ENCODE results near the gene LRRC38. TPM values are rescaled to one million over a fixed set of nuclear protein-coding genes. Genes with fewer than 3 reads are reported as not detected.

The LRRC38 gene
- total RNA-seq, 2 experiments from 2014 or later, result not detected

DNA sequence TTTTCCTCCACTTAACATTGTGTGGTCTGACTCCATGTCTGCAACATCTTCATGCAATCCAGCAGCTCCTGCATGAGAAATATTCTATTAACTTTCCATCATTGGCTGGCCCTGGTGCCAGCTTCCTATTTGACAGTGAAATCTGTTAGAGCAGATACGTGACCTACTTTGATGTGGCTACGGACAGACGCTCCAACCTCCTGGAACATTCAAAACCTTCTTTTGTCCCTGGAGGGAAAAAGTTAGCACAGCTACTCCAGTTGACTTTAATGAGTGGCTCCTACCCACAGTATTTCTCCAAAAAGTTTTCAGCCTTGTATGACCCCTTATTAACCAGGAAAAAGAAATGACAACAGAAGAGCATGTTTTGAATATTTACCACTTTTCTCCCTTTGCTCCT, 81.6 kb downstream of the LRRC38 start:
- no peak for DNase-seq
- ChIA-PET CTCF (no interaction called here), POLR2A (no interaction called here)
- Mint-ChIP-seq H3K4me3 (no peak overlapping the region), H3K27me3 (no peaks in the 10 kb centered on the region), H3K36me3 (ENCODE audit: low read depth) (no peaks in the 10 kb centered on the region), H3K27ac (no peak overlapping the region), H3K9me3 (no peaks in the 10 kb centered on the region), H3K4me1 (no peaks in the 10 kb centered on the region)

DNA sequence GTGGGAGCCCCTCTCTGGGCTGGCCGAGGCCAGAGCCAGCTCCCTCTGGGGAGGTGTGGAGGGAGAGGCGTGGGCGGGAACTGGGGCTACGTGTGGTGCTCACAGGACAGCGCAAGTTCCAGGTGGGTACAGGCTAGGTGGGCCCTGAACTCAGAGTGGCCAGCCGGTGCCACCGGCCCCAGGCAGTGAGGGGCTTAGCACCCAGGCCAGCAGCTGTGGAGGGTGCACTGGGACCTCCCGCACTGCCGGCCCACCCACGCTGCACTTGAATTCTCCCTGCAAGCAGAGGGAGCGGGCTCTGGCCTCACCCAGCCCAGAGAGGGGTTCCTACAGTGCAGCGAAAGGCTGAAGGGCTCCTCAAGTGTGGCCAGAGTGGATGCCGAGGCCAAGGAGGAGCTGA, 83.3 kb downstream of the LRRC38 start:
- H3K27me3 Mint-ChIP-seq, result no peaks in the 10 kb centered on the region
- no peak overlapping the region for H3K4me3 Mint-ChIP-seq
- no peaks in the 10 kb centered on the region for H3K4me1 Mint-ChIP-seq
- H3K27ac Mint-ChIP-seq, result no peak overlapping the region
- no peaks in the 10 kb centered on the region for H3K36me3 Mint-ChIP-seq (ENCODE audit: low read depth)
- DNase-seq, result no peak
- POLR2A ChIA-PET, result no interaction called here
- CTCF ChIA-PET, result no interaction called here
- H3K9me3 Mint-ChIP-seq, result no peaks in the 10 kb centered on the region

Other genes starting within 250 kb of the LRRC38 start
- not detected for gene PRAMEF8, start 228.9 kb downstream of the LRRC38 start, total RNA-seq
- gene PRAMEF33, start 210.5 kb downstream of the LRRC38 start, total RNA-seq, result not detected
- gene PRAMEF15, start 198.4 kb downstream of the LRRC38 start, total RNA-seq, result not detected
- not detected for gene PRAMEF14, start 166.9 kb downstream of the LRRC38 start, total RNA-seq
- not detected for gene PRAMEF19, start 142.1 kb downstream of the LRRC38 start, total RNA-seq
- not detected for gene PRAMEF17, start 124.4 kb downstream of the LRRC38 start, total RNA-seq
- gene PRAMEF20, start 103.6 kb downstream of the LRRC38 start, total RNA-seq, result not detected
- not detected for gene PDPN, start 69.8 kb upstream of the LRRC38 start, total RNA-seq
- 10 to 100 TPM; 56.3 to 58.4 TPM for gene PRDM2, start 186.2 kb upstream of the LRRC38 start, total RNA-seq